Measurements from ENCODE around the gene ZNF428. TPM values are rescaled to one million over a fixed set of nuclear protein-coding genes. Genes with fewer than 3 reads are reported as not detected.
"Not testable (repeated sequence)": the region's sequence is repeated elsewhere in the genome, so short reads cannot be mapped to it uniquely, and the experiment has no call there.

Gene ZNF428
- total RNA-seq, 1 donor from 2014 or later = 27.1 TPM

- H3K27me3 ChIP-seq = no peaks in the 10 kb centered on the region
- peaks cover 79% of the 10 kb centered on the region for H3K36me3 ChIP-seq
- no peak for TF ChIP-seq CTCF (IDR thresholded peaks at IDR 0.05)
- no peak for DNase-seq
- no peak overlapping the region for H3K27ac ChIP-seq
- intact Hi-C loops (cut with DNase I) = no loop called here
- no peaks in the 10 kb centered on the region for H3K4me1 ChIP-seq
- ATAC-seq = no peak
- no peak overlapping the region for H3K4me3 ChIP-seq
- H3K9me3 ChIP-seq = no peaks in the 10 kb centered on the region
Observed at GRCh38 chr19:43652546-43652874, 33.1 kb upstream of the ZNF428 start.

DNA sequence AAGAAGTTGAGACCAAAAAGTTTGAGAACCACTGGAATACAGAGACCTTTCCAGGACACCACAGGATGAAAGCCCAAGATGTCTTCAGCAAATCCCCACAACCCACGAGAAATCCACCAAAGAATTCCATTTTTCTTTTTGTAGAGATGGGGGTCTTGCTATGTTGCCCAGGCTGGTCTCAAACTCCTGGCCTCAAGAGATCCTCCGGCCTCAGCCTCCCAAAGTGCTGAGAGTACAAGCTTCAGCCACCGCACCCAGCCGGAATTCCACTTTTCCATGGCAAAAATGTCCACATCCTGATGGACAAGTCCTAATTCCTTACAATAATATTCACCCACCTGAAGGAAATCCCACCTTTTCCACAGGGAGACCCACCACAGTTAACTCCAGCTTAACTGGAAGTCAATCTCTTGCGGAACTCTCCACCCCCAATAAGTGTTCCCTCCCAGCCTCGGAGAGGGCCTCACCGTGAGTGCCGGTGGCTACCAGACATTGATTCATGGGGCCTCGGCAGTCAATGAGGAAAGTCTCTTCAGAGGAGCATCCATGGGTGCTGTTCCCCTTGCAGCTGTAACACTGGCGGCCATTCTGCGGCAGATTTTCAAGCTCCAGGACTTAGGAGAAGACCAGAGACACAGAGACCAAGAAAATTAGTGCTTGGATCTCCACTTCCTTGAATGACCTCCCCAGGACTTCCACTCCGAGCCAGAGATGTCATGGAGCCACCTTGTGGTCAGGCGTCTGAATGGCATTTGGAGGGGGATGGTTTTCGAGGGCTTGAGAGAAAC, 32.5 kb upstream of the ZNF428 start:
- DNase-seq = no peak
- Histone ChIP-seq H3K4me3 (no peak overlapping the region), H3K36me3 (peaks cover 79% of the 10 kb centered on the region), H3K27ac (no peak overlapping the region), H3K4me1 (no peaks in the 10 kb centered on the region), H3K9me3 (no peaks in the 10 kb centered on the region), H3K27me3 (no peaks in the 10 kb centered on the region)
- intact Hi-C loops (cut with DNase I) = no loop called here
- TF ChIP-seq CTCF (IDR thresholded peaks at IDR 0.05) = peak; percentile 71
- peak; percentile 90 for ATAC-seq

DNA sequence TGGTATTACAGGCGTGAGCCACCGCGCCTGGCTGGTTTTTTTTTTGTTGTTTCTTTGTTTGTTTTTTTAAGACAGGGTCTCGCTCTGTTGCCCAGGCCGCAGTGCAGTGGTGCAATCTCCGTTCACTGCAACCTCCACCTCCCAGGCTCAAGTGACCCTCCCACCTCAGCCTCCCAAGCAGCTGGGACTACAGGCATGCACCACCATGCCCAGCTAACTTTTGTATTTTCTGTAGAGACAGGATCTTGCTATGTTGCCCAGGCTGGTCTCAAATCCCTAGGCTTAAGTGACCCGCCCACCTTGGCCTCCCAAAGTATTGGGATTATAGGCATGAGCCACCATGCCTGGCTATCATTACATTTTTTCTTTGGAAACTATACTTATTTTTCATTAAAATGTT, 30.8 kb upstream of the ZNF428 start:
- H3K36me3 ChIP-seq = peaks cover 66% of the 10 kb centered on the region
- H3K27me3 ChIP-seq; ATAC-seq; intact Hi-C loops (cut with DNase I); H3K9me3 ChIP-seq; H3K4me1 ChIP-seq; H3K27ac ChIP-seq; DNase-seq; H3K4me3 ChIP-seq: not testable (repeated sequence)

GRCh38 chr19:43649514-43649913, 30.1 kb upstream of the ZNF428 start:
- Histone ChIP-seq H3K4me3 (no peak overlapping the region), H3K9me3 (no peaks in the 10 kb centered on the region), H3K27ac (no peak overlapping the region), H3K27me3 (no peaks in the 10 kb centered on the region), H3K4me1 (no peaks in the 10 kb centered on the region), H3K36me3 (peaks cover 58% of the 10 kb centered on the region)
- no peak for TF ChIP-seq CTCF (IDR thresholded peaks at IDR 0.05)
- intact Hi-C loops (cut with DNase I) = no loop called here
- no peak for DNase-seq
- ATAC-seq = no peak

DNA sequence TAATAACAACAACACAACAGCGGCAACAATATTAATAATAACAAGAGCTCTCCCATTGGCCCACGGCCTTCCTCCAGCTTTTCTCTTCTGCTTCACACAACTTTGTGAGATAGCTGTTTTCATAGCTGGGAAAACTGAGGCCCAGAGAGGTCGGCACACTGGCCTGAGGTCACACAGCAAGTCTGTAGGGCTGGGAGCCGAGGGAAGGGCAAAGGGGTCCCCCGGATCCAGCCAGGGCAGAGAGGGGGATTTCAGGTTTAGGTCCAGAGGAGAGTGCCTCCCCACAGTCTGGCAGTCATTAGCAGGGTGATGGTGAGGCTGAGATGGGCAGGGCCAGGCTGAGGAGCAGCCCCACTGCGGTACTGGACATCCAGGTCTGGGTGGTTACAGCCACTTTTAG, 29.2 kb upstream of the ZNF428 start:
- no peak overlapping the region for H3K27ac ChIP-seq
- intact Hi-C loops (cut with DNase I) = no loop called here
- H3K9me3 ChIP-seq = no peaks in the 10 kb centered on the region
- no peak overlapping the region for H3K4me3 ChIP-seq
- TF ChIP-seq CTCF (IDR thresholded peaks at IDR 0.05) = no peak
- no peak for DNase-seq
- H3K27me3 ChIP-seq = no peaks in the 10 kb centered on the region
- ATAC-seq = peak; percentile 27
- no peaks in the 10 kb centered on the region for H3K4me1 ChIP-seq
- peaks cover 49% of the 10 kb centered on the region for H3K36me3 ChIP-seq

GRCh38 chr19:43644181-43644580, 24.8 kb upstream of the ZNF428 start:
- Histone ChIP-seq H3K9me3 (no peaks in the 10 kb centered on the region), H3K27ac (no peak overlapping the region), H3K27me3 (peaks cover 4% of the 10 kb centered on the region), H3K36me3 (peaks cover 13% of the 10 kb centered on the region), H3K4me1 (no peaks in the 10 kb centered on the region), H3K4me3 (no peak overlapping the region)
- no peak for TF ChIP-seq CTCF (IDR thresholded peaks at IDR 0.05)
- DNase-seq (no peak), ATAC-seq (no peak)
- intact Hi-C loops (cut with DNase I) = no loop called here
